COR-L47 (cell line): ENCODE data around the gene ZNF365.

ENCODE experiments used
- DNase-seq: peaks from one replicate; lab custom pipeline; 2025; lab: John Stamatoyannopoulos, UW

The ZNF365 gene

DNA sequence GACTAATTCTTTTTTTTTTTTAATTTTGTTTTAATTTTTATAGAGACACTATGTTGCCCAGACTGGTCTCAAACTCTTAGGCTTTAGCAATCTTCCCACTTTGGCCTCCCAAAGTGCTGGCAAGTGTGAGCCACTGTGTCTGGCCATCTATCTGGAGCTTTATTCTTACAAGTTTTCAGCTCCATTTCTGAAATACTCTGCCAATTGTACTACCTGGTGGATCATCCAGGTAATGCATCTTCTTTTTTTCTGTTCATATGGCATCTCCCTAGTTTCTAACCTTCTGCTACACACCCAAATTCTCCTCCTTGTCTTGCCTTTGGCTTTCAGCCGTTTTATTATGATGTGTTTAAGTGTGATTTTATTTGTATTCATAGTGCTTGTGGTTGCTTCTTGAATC lies 40.2 kb downstream of the ZNF365 start:
- no peak for DNase-seq

DNA sequence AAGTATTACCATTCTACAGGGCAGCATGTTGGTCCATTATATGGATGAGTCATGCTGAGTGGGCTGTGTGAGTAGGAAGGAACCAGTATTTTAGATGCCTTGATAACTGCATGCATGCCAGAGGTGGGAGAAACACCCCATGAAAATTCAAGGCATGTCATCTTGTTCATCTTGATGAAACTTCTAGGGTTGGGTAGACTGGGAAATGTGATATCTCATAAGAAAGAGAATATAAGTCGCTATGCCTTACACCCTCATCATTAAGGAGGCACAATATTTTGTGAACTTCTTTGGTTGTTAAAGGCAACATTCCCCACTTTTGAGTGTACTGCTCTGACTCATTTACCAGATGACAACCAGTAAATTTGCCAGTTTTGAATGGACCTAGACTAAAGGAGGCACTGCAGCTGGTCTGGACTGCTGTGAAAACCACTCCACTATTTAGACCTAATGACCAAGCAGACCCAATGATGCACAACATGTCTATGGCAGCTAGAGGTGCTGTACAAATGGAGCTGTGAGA lies 48.0 kb downstream of the ZNF365 start:
- no peak for DNase-seq

DNA sequence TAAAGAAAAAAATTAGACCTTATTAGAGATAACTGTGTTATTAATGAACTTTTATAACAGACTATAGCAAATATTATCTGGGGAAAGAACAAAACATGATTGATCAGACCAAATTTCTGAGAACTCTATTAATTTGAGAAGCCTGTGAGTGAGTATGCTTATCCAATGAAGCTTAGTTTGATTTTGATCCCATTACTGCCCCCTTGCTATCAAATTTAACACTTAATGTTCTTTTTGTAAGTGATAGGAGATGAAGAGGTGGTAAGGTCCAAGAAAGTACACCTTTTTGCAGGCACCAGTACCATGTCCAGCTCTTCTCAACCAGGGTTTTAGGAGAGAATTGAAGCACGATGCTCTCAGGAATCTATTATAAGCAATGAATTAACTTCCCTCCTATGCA lies 49.9 kb downstream of the ZNF365 start:
- DNase-seq, result no peak

DNA sequence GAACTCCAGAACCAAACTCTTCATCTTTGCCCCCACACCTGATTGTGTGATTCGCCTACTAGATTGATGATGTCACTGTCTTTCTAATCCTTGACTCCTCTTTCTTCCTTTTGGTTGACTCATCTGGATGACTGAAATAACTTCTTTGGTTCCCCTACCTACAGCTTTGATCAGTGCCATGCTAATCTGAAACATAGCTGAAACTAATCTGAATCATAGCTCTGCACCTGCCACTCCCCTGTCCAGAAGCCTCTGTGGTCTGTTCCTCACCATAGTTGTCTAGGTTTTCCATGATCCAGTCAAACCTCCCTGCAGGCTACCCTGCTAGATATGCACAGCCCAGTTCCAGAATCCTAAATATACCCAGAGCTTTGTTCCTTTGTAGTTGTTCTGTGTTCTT lies 51.9 kb downstream of the ZNF365 start:
- no peak for DNase-seq

DNA sequence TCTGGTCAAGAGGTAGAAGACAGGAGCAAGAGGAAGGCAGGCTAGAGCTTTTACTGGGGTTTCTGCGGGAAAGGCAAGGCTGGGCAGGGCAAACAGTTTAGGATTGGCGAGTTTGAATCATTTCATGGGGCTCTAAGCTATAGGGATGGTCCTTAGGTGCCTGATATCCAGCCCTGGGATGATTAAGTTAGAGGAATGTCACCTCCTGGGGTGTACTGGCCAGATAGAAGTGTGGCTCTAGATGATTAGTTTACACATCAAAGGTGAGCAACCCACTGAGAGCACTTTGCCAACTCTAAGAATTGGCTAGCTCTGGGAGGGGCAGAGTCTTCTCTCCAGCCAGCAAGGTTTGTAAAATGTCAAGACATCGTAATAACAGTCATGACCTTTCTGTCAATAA lies 52.4 kb downstream of the ZNF365 start:
- no peak for DNase-seq

DNA sequence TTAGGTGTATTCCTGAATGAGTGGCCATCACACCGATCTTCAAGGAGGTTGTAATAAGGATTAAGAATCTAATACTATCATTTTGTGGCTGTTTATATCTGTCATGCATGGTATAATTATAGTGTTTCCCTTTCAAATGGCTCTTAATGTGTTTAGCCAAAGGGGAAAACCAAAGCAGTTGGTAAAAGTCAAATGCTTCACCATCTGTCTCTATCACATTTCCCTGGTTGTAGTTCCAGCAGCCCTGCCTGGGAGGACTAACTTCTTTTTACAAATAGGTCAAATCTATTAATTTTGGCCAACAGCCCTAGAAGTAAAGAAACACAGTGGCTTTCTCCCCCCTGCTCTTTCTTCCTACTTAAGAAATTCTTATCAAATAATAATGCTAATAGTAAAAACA lies 56.7 kb downstream of the ZNF365 start:
- DNase-seq, result no peak

DNA sequence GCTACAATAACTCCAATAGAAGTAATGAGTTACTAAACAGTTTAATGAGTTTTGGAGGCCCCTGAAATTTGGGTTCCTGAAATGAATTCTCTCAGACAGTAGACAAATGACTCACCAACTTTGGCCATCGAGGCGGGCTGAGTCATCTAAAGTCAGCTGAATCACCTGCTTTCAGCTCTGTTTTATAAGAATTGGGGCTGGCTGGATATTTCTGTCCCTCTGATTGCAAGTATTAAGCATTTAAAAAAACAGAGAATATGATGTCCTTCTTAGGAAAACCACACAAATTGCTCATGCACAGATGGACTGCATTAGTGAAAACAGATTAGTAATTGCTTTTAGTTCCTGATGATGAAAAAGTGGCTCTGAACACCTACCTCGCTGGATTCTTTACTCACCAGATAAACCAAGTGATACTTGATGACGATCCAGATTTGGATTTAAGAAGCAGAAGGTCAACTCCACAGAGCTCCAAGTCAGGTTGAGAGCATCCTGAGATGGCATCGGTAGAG lies 59.1 kb downstream of the ZNF365 start:
- no peak for DNase-seq

DNA sequence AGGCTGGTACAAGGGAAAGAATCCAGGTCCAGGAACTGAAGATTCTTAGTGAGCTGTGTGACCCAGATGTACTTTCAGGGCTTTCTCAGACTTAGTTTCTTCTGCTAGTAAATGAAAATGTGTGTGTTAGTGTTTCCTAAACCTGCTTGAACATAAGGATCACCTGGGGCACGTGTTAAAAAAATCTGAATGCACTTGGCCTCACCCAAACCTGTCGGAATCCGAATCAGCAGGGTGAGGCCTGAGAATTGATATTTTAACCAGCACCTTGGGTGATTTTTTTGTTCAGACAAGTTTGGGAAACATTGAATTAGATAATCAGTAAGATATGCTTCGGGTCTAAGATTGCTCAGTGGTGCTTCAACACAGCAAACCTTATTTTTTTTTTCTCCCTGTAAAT lies 59.7 kb downstream of the ZNF365 start:
- no peak for DNase-seq

DNA sequence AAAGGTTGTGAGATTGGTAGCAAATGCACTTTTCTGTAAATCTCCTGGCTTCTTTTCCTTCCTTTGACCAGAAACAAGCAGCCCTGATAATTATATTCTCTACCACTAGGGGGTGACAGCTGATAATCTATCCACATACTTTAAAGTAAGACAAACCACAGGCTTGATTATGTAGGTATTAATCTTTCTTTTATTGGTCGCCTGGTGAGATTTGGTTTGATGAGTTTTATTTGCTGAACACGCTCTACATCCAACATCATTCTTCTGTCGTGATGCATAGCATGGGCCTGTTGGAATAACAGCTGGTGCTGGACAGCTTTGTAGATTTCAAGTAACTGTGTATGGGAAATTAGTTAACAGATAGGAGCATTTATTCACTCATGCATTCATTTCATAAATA lies 63.5 kb downstream of the ZNF365 start:
- peak; percentile 45 for DNase-seq

DNA sequence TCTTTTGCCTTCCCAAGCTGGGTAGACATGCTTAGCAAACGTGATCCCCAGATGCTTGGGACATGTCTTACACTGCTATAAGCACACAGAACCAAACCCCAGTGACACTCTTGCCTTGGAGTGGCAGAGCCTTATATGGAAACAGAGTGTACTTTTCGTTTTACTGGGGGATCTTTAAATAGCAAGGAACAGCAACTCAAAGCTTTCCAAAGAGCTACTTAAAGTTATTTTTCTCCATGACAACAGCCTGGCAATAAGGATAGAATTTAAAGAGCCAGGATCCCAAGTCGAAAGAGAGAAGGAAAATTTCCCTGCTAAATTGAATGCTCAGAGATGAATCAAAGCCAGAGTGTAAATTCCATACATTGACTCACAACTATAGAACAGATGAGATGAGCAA lies 67.8 kb downstream of the ZNF365 start:
- DNase-seq, result no peak

DNA sequence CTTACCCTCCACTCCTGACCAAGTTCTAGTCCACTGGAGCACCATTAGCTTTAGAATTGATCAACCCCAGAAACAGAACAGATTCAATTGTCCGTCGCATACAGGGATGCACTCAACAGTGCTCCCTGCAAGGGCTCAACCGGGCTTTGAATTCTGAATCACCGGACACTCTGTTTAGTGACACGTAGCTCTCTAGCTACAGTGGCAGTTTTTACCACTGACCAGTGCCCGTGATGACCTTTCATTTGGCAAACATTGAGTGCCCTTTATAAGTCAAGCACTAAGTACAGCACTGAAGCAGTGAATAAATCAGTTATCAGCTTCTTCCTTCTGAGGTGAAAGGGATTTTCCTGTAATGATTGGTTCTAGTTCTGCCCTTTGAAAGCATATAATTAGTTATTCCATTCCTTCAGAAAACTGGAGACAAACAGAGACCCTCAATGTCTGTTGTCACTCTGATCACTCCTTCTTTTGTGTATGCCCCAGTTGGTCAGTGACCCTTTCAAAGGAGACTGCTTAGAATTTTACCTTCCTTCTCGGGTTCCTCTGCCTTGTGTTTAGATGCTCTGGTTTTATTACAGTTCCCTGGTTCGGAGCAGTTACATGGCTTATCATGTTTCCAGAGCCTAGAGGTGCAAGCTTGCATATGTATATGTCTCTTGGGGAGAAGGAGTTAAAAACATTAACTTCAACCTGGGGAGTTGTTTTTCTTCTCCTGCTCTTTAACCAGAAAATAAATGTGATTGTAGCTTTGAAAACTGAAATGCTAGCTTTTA lies 68.9 kb downstream of the ZNF365 start:
- no peak for DNase-seq

DNA sequence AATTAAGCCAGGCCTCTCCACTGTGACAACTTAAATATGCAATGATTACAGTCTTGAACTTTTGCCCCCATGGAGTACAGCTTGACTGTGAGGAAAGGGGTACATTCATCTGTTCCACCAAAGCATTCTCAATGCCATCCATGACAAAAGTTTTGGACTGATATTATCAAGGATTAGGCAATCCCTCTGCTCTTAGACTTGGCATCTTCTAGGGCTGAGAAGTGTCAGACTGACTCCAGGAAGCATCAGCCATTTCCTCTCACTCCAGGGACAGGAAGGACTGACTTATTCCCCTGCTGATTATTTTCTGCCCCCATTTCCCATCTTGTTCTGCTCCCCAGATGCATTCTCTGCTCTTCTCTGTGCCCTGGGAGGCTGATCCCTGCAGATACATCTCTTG lies 69.7 kb downstream of the ZNF365 start:
- DNase-seq, result no peak

DNA sequence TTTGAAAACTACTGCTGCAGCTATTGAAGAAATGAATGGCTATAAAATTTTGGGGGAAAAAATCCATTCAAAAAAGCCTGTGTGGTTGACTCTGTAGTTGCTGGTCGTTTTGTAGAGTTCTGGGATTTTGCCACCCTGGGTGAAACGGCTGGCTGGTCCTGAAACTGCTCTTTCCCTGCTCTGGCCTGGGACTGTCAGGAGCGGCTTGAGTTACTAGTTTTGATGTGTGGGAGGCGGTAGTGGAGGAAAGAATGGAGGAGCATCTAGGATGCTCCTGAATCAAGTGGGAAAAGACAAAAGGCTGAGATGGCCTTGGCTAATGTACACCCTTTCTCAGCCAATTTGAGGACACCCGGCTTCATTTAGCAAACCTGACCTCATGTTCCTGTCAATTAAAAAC lies 72.5 kb downstream of the ZNF365 start:
- DNase-seq, result no peak

DNA sequence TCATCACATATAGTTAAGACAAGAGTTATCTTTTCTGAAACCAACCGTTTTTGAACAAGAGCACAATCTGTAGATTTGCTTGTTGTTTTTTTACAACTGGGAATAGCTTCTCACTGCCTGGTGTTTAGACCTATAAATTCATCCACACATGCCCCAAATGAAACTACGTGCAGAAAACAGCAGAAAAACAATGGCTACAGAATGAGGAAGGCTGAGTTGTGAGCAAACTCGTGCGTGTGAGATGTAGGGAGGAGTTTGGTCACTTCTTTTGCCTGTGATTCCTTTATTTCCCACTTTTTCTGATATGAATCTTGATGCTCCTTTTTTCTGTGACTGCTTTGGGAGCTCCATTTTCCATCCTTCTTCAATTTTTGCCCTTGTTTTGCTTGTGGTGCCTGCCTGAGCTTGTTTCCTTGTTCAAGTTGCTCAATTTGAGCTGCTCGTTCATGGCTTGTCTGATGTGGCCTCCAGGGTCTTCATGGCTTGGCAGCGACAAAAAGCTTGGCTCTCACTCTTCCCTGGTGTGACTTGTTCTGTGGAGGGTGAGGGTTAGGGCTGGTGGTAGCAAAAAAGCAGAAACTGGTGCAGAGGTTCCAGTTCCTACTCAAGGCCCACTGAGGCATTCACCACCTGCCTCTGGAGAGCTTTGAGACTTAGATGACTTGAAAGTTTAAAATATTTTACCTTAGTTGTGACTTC lies 76.9 kb downstream of the ZNF365 start:
- DNase-seq, result no peak

DNA sequence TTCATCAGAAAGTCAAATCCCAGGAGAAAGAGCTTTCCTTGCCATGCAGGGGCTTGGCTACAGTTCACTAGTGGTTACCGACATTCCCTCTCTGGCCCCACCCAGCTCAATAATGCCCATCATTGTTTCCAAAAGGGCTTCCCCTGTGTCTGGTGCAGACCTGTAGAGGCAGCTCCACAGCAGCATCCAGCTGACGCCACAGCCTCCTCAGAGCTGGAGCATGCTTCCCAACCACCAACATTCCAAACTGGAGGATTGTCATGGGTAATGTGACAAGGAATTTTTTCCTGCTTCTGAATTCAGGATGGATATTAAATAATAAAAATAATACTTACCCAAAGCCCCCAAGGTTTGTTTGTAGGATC lies 77.4 kb downstream of the ZNF365 start:
- DNase-seq, result no peak
